GM21619 (cell line): ENCODE data around the gene LRP5.

ENCODE experiments used
- ATAC-seq: cut with Tn5 transposase; IDR thresholded peaks from one replicate; pipeline ENCODE4 v1.9.1; 2021; ENCODE audit not compliant: unreplicated experiment

The LRP5 gene

GRCh38 chr11:68308068-68308467 is 4.3 kb upstream of the LRP5 start:
- ATAC-seq, result no peak

GRCh38 chr11:68309621-68310185 is 2.7 kb upstream of the LRP5 start:
- no peak for ATAC-seq

- ATAC-seq, result no peak
Measured at GRCh38 chr11:68311160-68312116, 953 bp upstream of the LRP5 start.

- no peak for ATAC-seq
Measured at GRCh38 chr11:68312780-68313573, 586 bp downstream of the LRP5 start.

- ATAC-seq, result no peak
Measured at GRCh38 chr11:68313574-68314202, 1.3 kb downstream of the LRP5 start.

- ATAC-seq, result no peak
Measured at GRCh38 chr11:68314203-68315170, 2.1 kb downstream of the LRP5 start.

- ATAC-seq, result no peak
Measured at GRCh38 chr11:68315171-68315920, 3.0 kb downstream of the LRP5 start.

- no peak for ATAC-seq
Measured at GRCh38 chr11:68317147-68317785, 4.9 kb downstream of the LRP5 start.

- ATAC-seq, result no peak
Measured at GRCh38 chr11:68321293-68322051, 9.1 kb downstream of the LRP5 start.

GRCh38 chr11:68322052-68322430 is 9.7 kb downstream of the LRP5 start:
- no peak for ATAC-seq

GRCh38 chr11:68324241-68324640 is 11.8 kb downstream of the LRP5 start:
- no peak for ATAC-seq

- ATAC-seq, result no peak
Measured at GRCh38 chr11:68324695-68325094, 12.3 kb downstream of the LRP5 start.

GRCh38 chr11:68325183-68325906 is 13.0 kb downstream of the LRP5 start:
- no peak for ATAC-seq

GRCh38 chr11:68325907-68326220 is 13.5 kb downstream of the LRP5 start:
- ATAC-seq, result no peak

- ATAC-seq, result no peak
Measured at GRCh38 chr11:68326334-68327215, 14.2 kb downstream of the LRP5 start.

GRCh38 chr11:68327586-68328370 is 15.4 kb downstream of the LRP5 start:
- ATAC-seq, result no peak
